Measurements from ENCODE around the gene SNED1. TPM values are rescaled to one million over a fixed set of nuclear protein-coding genes. Genes with fewer than 3 reads are reported as not detected.

Gene SNED1
- total RNA-seq, 2 experiments from 2014 or later, result 1.4 to 1.8 TPM

GRCh38 chr2:241122376-241123002 lies 124.1 kb downstream of the SNED1 start:
- intact Hi-C loops (cut with micrococcal nuclease), result no loop called here
- Mint-ChIP-seq H3K27me3 (no peaks in the 10 kb centered on the region), H3K4me1 (ENCODE audit: low read depth) (peaks cover 27% of the 10 kb centered on the region), H3K4me3 (no peak overlapping the region), H3K36me3 (ENCODE audit: low read depth) (peaks cover 48% of the 10 kb centered on the region), H3K27ac (no peak overlapping the region), H3K9me3 (peaks cover 3% of the 10 kb centered on the region)
- ChIA-PET CTCF (no interaction called here), POLR2A (interaction anchor here (0.6 kb wide), 1 partner anchor 11 kb away, joined by 3 read pairs; no protein-coding TSS in a partner anchor)
- ATAC-seq, result no peak
- DNase-seq, result no peak
- TF ChIP-seq CTCF (IDR thresholded peaks at IDR 0.05), result no peak

GRCh38 chr2:241123816-241124536 lies 125.6 kb downstream of the SNED1 start:
- Mint-ChIP-seq H3K4me3 (peak overlapping the region; percentile 20), H3K36me3 (ENCODE audit: low read depth) (peaks cover 61% of the 10 kb centered on the region), H3K27ac (peak overlapping the region; percentile 50), H3K4me1 (ENCODE audit: low read depth) (peaks cover 39% of the 10 kb centered on the region), H3K27me3 (no peaks in the 10 kb centered on the region), H3K9me3 (peaks cover 3% of the 10 kb centered on the region)
- ChIA-PET CTCF (interaction anchor here (1.2 to 1.6 kb wide), 3 partner anchors 9 to 13 kb away, joined by 3 to 5 read pairs (median 3); no protein-coding TSS in a partner anchor), POLR2A (interaction anchor here (0.5 to 0.6 kb wide), 2 partner anchors 10 to 20 kb away, joined by 3 read pairs; no protein-coding TSS in a partner anchor)
- no peak for TF ChIP-seq CTCF (IDR thresholded peaks at IDR 0.05)
- intact Hi-C loops (cut with micrococcal nuclease), result no loop called here
- DNase-seq, result peak; percentile 45
- peak; percentile 43 for ATAC-seq

- DNase-seq (no peak), ATAC-seq (no peak)
- no peak overlapping the region for H3K4me3 Mint-ChIP-seq
- H3K36me3 Mint-ChIP-seq (ENCODE audit: low read depth), result peaks cover 62% of the 10 kb centered on the region
- TF ChIP-seq CTCF (IDR thresholded peaks at IDR 0.05), result no peak
- H3K9me3 Mint-ChIP-seq, result peaks cover 3% of the 10 kb centered on the region
- POLR2A ChIA-PET, result interaction anchor here (2.4 kb wide), 1 partner anchor 11 kb away, joined by 8 read pairs; no protein-coding TSS in a partner anchor
- CTCF ChIA-PET, result no interaction called here
- H3K27ac Mint-ChIP-seq, result peak overlapping the region; percentile 59
- peaks cover 37% of the 10 kb centered on the region for H3K4me1 Mint-ChIP-seq (ENCODE audit: low read depth)
- intact Hi-C loops (cut with micrococcal nuclease), result no loop called here
- H3K27me3 Mint-ChIP-seq, result no peaks in the 10 kb centered on the region
Measured at GRCh38 chr2:241125626-241126025, 127.2 kb downstream of the SNED1 start.

GRCh38 chr2:241126201-241126611 lies 127.8 kb downstream of the SNED1 start:
- peaks cover 35% of the 10 kb centered on the region for H3K4me1 Mint-ChIP-seq (ENCODE audit: low read depth)
- DNase-seq (no peak), ATAC-seq (no peak)
- no peak overlapping the region for H3K4me3 Mint-ChIP-seq
- no peaks in the 10 kb centered on the region for H3K27me3 Mint-ChIP-seq
- no peak overlapping the region for H3K27ac Mint-ChIP-seq
- TF ChIP-seq CTCF (IDR thresholded peaks at IDR 0.05), result no peak
- intact Hi-C loops (cut with micrococcal nuclease), result no loop called here
- ChIA-PET POLR2A (interaction anchor here (1.0 to 2.4 kb wide), 3 partner anchors 8 to 19 kb away, joined by 3 to 8 read pairs (median 3); no protein-coding TSS in a partner anchor), CTCF (no interaction called here)
- H3K36me3 Mint-ChIP-seq (ENCODE audit: low read depth), result peaks cover 56% of the 10 kb centered on the region
- no peaks in the 10 kb centered on the region for H3K9me3 Mint-ChIP-seq

GRCh38 chr2:241126771-241127202 lies 128.4 kb downstream of the SNED1 start:
- POLR2A ChIA-PET, result interaction anchor here (1.0 to 2.4 kb wide), 3 partner anchors 9 to 20 kb away, joined by 3 to 8 read pairs (median 3); no protein-coding TSS in a partner anchor
- intact Hi-C loops (cut with micrococcal nuclease), result no loop called here
- ATAC-seq, result no peak
- Mint-ChIP-seq H3K27ac (peak overlapping the region; percentile 96), H3K27me3 (no peaks in the 10 kb centered on the region), H3K4me3 (no peak overlapping the region), H3K36me3 (ENCODE audit: low read depth) (peaks cover 50% of the 10 kb centered on the region), H3K4me1 (ENCODE audit: low read depth) (peaks cover 30% of the 10 kb centered on the region), H3K9me3 (no peaks in the 10 kb centered on the region)
- CTCF ChIA-PET, result no interaction called here
- DNase-seq, result no peak
- TF ChIP-seq CTCF (IDR thresholded peaks at IDR 0.05), result no peak

Data from activated CD8-positive, alpha-beta T cell treated with anti-CD3 and anti-CD28 coated beads for 36 hours (primary cell).